ENCODE data around the gene AP1M1. TPM values are rescaled to one million over a fixed set of nuclear protein-coding genes. Genes with fewer than 3 reads are reported as not detected.

Gene AP1M1
- total RNA-seq, 1 donor from 2014 or later, result 162 TPM

DNA sequence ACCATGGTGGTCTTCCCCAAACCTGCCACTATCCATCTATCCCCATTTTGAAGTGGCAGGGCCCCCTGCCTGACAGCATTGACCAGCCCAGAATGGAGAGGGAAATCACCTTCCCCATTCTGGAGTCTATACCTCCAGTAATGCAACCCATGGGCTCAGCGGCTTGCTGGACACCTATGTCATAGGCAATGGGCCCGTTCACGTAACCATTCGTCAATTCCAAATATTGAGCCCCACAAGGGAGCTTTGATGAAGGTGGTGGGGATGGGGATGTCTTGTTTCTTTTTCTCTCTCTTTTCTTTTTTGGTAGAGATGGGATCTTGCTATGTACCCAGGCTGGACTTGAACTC lies 63.1 kb downstream of the AP1M1 start:
- intact Hi-C loops (cut with DNase I), result no loop called here
- H3K27ac ChIP-seq, result no peak overlapping the region
- no peaks in the 10 kb centered on the region for H3K9me3 ChIP-seq
- H3K36me3 ChIP-seq, result no peaks in the 10 kb centered on the region
- TF ChIP-seq, protein P1, sequence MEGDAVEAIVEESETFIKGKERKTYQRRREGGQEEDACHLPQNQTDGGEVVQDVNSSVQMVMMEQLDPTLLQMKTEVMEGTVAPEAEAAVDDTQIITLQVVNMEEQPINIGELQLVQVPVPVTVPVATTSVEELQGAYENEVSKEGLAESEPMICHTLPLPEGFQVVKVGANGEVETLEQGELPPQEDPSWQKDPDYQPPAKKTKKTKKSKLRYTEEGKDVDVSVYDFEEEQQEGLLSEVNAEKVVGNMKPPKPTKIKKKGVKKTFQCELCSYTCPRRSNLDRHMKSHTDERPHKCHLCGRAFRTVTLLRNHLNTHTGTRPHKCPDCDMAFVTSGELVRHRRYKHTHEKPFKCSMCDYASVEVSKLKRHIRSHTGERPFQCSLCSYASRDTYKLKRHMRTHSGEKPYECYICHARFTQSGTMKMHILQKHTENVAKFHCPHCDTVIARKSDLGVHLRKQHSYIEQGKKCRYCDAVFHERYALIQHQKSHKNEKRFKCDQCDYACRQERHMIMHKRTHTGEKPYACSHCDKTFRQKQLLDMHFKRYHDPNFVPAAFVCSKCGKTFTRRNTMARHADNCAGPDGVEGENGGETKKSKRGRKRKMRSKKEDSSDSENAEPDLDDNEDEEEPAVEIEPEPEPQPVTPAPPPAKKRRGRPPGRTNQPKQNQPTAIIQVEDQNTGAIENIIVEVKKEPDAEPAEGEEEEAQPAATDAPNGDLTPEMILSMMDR (IDR thresholded peaks at IDR 0.05), result no peak
- H3K4me1 ChIP-seq, result peaks cover 8 to 12% of the 10 kb centered on the region in 2 donors
- H3K27me3 ChIP-seq, result no peaks in the 10 kb centered on the region
- no peak overlapping the region for H3K4me3 ChIP-seq
- DNase-seq (ENCODE audit: low spot score in 2 of 2), result no peak

- Histone ChIP-seq H3K4me1 (peaks cover 8 to 12% of the 10 kb centered on the region in 2 donors), H3K27ac (no peak overlapping the region), H3K9me3 (no peaks in the 10 kb centered on the region), H3K36me3 (no peaks in the 10 kb centered on the region), H3K4me3 (no peak overlapping the region), H3K27me3 (no peaks in the 10 kb centered on the region)
- DNase-seq (ENCODE audit: low spot score in 2 of 2), result no peak
- intact Hi-C loops (cut with DNase I), result no loop called here
- TF ChIP-seq, protein P1 (IDR thresholded peaks at IDR 0.05), result no peak
These were observed 64.1 kb downstream of the AP1M1 start for GRCh38 chr19:16261584-16262368.

- no peaks in the 10 kb centered on the region for H3K36me3 ChIP-seq
- no peak overlapping the region for H3K4me3 ChIP-seq
- no peaks in the 10 kb centered on the region for H3K9me3 ChIP-seq
- H3K4me1 ChIP-seq, result peaks cover 8 to 12% of the 10 kb centered on the region in 2 donors
- no peak for DNase-seq (ENCODE audit: low spot score in 2 of 2)
- TF ChIP-seq, protein P1 (IDR thresholded peaks at IDR 0.05), result no peak
- H3K27ac ChIP-seq, result no peak overlapping the region
- no peaks in the 10 kb centered on the region for H3K27me3 ChIP-seq
- intact Hi-C loops (cut with DNase I), result no loop called here
These were observed 64.9 kb downstream of the AP1M1 start for GRCh38 chr19:16262618-16263017.

DNA sequence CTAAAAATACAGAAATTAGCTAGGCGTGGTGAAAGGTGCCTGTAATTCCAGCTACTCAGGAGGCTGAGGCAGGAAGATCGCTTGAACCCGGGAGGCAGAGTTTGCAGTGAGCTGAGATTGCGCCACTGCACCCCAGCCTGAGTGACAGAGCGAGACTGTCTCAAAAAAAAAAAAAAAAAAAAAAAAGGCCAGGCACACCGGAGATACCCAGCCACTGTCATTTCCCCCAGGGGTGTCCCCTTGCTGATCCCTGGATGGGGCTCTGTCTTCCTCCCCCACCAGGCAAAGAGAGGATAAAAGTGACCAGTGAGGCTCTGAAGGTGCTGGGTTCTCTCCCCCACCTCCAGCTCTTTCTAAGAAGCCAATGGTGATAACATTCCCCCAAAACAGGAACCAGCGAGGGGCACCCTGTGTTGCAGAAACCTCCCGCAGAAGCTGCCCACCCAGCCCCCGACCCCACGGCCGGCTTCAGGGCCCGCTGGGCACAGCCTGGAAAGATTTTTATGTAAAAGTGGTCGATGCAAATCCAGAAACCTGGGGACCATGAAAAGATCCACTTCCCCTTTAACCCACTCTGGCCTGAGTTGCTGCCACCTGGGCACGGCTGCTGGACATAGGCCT lies 65.5 kb downstream of the AP1M1 start:
- Histone ChIP-seq H3K27ac (no peak overlapping the region), H3K4me3 (no peak overlapping the region), H3K36me3 (no peaks in the 10 kb centered on the region), H3K4me1 (peaks cover 8 to 10% of the 10 kb centered on the region in 2 donors), H3K27me3 (no peaks in the 10 kb centered on the region), H3K9me3 (no peaks in the 10 kb centered on the region)
- intact Hi-C loops (cut with DNase I), result no loop called here
- TF ChIP-seq, protein P1 (IDR thresholded peaks at IDR 0.05), result no peak
- no peak for DNase-seq (ENCODE audit: low spot score in 2 of 2)

GRCh38 chr19:16265205-16265604 lies 67.5 kb downstream of the AP1M1 start:
- H3K4me3 ChIP-seq, result no peak overlapping the region
- no peak for DNase-seq (ENCODE audit: low spot score in 2 of 2)
- H3K27ac ChIP-seq, result no peak overlapping the region
- H3K4me1 ChIP-seq, result no peaks in the 10 kb centered on the region
- H3K9me3 ChIP-seq, result no peaks in the 10 kb centered on the region
- H3K36me3 ChIP-seq, result no peaks in the 10 kb centered on the region
- TF ChIP-seq, protein P1 (IDR thresholded peaks at IDR 0.05), result no peak
- intact Hi-C loops (cut with DNase I), result no loop called here
- H3K27me3 ChIP-seq, result no peaks in the 10 kb centered on the region
